DMS114 treated with DMSO at 0.1 percent for 48 hours (cell line): ENCODE data around the gene BCKDHA.
A peak's percentile ranks its signal among the peaks of the same experiment; 100 is the strongest.

Source experiments
- DNase-seq: peaks from one replicate; lab custom pipeline; 2025; ENCODE audit not compliant: unreplicated experiment; lab: John Stamatoyannopoulos, UW

BCKDHA gene

GRCh38 chr19:41397086-41398049, at the start of gene BCKDHA, which contains the start of gene EXOSC5:
Gene BCKDHA, plus strand, starts transcription at chr19:41397818. Its CDS starts 10 bp downstream, at chr19:41397828.
Gene EXOSC5, minus strand, starts transcription at chr19:41397359. Its CDS starts 31 bp downstream, at chr19:41397328.
- DNase-seq = peak; percentile 99

- DNase-seq = no peak
These were observed 46.8 kb upstream of the BCKDHA start for GRCh38 chr19:41350735-41351338.

GRCh38 chr19:41351339-41352245, 46.0 kb upstream of the BCKDHA start:
- DNase-seq = no peak

- DNase-seq = no peak
These were observed 45.4 kb upstream of the BCKDHA start for GRCh38 chr19:41352279-41352608.

- no peak for DNase-seq
These were observed 44.8 kb upstream of the BCKDHA start for GRCh38 chr19:41352609-41353465.

GRCh38 chr19:41353466-41354342, 43.9 kb upstream of the BCKDHA start, which contains the start of gene TGFB1:
Gene TGFB1, minus strand, starts transcription at chr19:41353922. Its CDS starts 878 bp downstream, at chr19:41353044.
- DNase-seq = peak; percentile 47

GRCh38 chr19:41354343-41354953, 43.2 kb upstream of the BCKDHA start:
- no peak for DNase-seq

GRCh38 chr19:41355035-41355434, 42.6 kb upstream of the BCKDHA start:
- DNase-seq = no peak

GRCh38 chr19:41355802-41356201, 41.8 kb upstream of the BCKDHA start:
- no peak for DNase-seq

GRCh38 chr19:41356984-41357739, 40.5 kb upstream of the BCKDHA start:
- DNase-seq = no peak

- DNase-seq = no peak
These were observed 39.9 kb upstream of the BCKDHA start for GRCh38 chr19:41357746-41358145.

GRCh38 chr19:41359741-41360140, 37.9 kb upstream of the BCKDHA start:
- DNase-seq = no peak

GRCh38 chr19:41362143-41362847, 35.3 kb upstream of the BCKDHA start:
- DNase-seq = no peak

GRCh38 chr19:41363371-41363752, 34.3 kb upstream of the BCKDHA start:
- no peak for DNase-seq

- DNase-seq = peak; percentile 99
These were observed 33.7 kb upstream of the BCKDHA start, which contains the start of gene B9D2 for GRCh38 chr19:41363753-41364523. Gene B9D2, minus strand, starts transcription at chr19:41364149. Its CDS starts 630 bp downstream, at chr19:41363519.

GRCh38 chr19:41364524-41365391, 32.9 kb upstream of the BCKDHA start:
- DNase-seq = no peak
